Measurements from ENCODE around the gene TMPRSS11F.

- TF ChIP-seq POLR2AphosphoS5 (IDR thresholded peaks at IDR 0.05) (no peak), TAF1 (IDR thresholded peaks at IDR 0.05; ENCODE audit: low read depth) (no peak), CTCF (IDR thresholded peaks at IDR 0.05; ENCODE audit: poor library complexity, severe bottlenecking) (no peak), RAD21 (conservative IDR thresholded peaks at IDR 0.05) (no peak)
Observed at GRCh38 chr4:68074397-68074796, 55.3 kb downstream of the TMPRSS11F start.

Measured in neural cell (in vitro differentiated cells).